Measurements from ENCODE around the gene COL11A2. TPM values are rescaled to one million over a fixed set of nuclear protein-coding genes. Genes with fewer than 3 reads are reported as not detected.

COL11A2 gene
- total and polyA plus RNA-seq, 2 experiments from 2014 or later, result 1.6 to 2.7 TPM

DNA sequence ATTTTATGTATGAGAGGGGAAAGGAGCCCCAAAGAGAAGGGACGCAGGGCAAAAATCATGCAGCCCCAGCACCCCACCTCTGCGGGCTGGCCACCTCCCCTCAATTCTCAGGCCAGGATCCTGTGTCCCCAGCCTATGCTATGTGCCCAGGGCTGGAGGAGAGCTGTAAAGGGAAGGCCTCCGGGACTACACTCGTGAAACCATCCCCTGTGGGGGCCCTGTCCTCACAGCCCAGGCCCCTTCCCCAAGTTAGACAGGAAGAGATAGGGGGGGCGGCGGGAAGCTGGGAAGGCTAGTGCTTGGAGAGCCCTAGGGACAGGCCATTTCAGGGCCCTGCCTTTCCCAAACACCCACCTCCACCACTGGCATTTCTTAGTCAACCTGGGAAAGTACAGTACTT is 1.4 kb upstream of the COL11A2 start:
- H3K4me3 ChIP-seq, result peak overlapping the region; percentile 94
- ATAC-seq (no peak; the same call in 2 of the 3 replicates), DNase-seq (ENCODE audit: low spot score) (no peak)
- TF ChIP-seq NANOG (IDR thresholded peaks at IDR 0.05; ENCODE audit: borderline replicate concordance), result no peak
- TF ChIP-seq CREB1 (CRISPR knock-in tag; IDR thresholded peaks at IDR 0.05; ENCODE audit: low read depth), result no peak
- TF ChIP-seq, protein P1, sequence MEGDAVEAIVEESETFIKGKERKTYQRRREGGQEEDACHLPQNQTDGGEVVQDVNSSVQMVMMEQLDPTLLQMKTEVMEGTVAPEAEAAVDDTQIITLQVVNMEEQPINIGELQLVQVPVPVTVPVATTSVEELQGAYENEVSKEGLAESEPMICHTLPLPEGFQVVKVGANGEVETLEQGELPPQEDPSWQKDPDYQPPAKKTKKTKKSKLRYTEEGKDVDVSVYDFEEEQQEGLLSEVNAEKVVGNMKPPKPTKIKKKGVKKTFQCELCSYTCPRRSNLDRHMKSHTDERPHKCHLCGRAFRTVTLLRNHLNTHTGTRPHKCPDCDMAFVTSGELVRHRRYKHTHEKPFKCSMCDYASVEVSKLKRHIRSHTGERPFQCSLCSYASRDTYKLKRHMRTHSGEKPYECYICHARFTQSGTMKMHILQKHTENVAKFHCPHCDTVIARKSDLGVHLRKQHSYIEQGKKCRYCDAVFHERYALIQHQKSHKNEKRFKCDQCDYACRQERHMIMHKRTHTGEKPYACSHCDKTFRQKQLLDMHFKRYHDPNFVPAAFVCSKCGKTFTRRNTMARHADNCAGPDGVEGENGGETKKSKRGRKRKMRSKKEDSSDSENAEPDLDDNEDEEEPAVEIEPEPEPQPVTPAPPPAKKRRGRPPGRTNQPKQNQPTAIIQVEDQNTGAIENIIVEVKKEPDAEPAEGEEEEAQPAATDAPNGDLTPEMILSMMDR (conservative IDR thresholded peaks at IDR 0.05; ENCODE audit: low read depth in 2 of 2), result no peak
- no peak for TF ChIP-seq ZNF114 (CRISPR knock-in tag; IDR thresholded peaks at IDR 0.05)
- TF ChIP-seq, protein P2, sequence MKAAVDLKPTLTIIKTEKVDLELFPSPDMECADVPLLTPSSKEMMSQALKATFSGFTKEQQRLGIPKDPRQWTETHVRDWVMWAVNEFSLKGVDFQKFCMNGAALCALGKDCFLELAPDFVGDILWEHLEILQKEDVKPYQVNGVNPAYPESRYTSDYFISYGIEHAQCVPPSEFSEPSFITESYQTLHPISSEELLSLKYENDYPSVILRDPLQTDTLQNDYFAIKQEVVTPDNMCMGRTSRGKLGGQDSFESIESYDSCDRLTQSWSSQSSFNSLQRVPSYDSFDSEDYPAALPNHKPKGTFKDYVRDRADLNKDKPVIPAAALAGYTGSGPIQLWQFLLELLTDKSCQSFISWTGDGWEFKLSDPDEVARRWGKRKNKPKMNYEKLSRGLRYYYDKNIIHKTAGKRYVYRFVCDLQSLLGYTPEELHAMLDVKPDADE (IDR thresholded peaks at IDR 0.05), result no peak
- no peak for TF ChIP-seq JUNB (IDR thresholded peaks at IDR 0.05; ENCODE audit: unreplicated experiment)
- TF ChIP-seq ZNF331 (CRISPR knock-in tag; IDR thresholded peaks at IDR 0.05; ENCODE audit: low read depth), result no peak
- no peak for TF ChIP-seq POLR2AphosphoS5 (IDR thresholded peaks at IDR 0.05; ENCODE audit: low read depth)
- TF ChIP-seq STAT1 (IDR thresholded peaks at IDR 0.05; ENCODE audit: unreplicated experiment), result no peak
- TF ChIP-seq EZH2phosphoT487 (IDR thresholded peaks at IDR 0.05; ENCODE audit: unreplicated experiment), result no peak
- TF ChIP-seq, protein P3, sequence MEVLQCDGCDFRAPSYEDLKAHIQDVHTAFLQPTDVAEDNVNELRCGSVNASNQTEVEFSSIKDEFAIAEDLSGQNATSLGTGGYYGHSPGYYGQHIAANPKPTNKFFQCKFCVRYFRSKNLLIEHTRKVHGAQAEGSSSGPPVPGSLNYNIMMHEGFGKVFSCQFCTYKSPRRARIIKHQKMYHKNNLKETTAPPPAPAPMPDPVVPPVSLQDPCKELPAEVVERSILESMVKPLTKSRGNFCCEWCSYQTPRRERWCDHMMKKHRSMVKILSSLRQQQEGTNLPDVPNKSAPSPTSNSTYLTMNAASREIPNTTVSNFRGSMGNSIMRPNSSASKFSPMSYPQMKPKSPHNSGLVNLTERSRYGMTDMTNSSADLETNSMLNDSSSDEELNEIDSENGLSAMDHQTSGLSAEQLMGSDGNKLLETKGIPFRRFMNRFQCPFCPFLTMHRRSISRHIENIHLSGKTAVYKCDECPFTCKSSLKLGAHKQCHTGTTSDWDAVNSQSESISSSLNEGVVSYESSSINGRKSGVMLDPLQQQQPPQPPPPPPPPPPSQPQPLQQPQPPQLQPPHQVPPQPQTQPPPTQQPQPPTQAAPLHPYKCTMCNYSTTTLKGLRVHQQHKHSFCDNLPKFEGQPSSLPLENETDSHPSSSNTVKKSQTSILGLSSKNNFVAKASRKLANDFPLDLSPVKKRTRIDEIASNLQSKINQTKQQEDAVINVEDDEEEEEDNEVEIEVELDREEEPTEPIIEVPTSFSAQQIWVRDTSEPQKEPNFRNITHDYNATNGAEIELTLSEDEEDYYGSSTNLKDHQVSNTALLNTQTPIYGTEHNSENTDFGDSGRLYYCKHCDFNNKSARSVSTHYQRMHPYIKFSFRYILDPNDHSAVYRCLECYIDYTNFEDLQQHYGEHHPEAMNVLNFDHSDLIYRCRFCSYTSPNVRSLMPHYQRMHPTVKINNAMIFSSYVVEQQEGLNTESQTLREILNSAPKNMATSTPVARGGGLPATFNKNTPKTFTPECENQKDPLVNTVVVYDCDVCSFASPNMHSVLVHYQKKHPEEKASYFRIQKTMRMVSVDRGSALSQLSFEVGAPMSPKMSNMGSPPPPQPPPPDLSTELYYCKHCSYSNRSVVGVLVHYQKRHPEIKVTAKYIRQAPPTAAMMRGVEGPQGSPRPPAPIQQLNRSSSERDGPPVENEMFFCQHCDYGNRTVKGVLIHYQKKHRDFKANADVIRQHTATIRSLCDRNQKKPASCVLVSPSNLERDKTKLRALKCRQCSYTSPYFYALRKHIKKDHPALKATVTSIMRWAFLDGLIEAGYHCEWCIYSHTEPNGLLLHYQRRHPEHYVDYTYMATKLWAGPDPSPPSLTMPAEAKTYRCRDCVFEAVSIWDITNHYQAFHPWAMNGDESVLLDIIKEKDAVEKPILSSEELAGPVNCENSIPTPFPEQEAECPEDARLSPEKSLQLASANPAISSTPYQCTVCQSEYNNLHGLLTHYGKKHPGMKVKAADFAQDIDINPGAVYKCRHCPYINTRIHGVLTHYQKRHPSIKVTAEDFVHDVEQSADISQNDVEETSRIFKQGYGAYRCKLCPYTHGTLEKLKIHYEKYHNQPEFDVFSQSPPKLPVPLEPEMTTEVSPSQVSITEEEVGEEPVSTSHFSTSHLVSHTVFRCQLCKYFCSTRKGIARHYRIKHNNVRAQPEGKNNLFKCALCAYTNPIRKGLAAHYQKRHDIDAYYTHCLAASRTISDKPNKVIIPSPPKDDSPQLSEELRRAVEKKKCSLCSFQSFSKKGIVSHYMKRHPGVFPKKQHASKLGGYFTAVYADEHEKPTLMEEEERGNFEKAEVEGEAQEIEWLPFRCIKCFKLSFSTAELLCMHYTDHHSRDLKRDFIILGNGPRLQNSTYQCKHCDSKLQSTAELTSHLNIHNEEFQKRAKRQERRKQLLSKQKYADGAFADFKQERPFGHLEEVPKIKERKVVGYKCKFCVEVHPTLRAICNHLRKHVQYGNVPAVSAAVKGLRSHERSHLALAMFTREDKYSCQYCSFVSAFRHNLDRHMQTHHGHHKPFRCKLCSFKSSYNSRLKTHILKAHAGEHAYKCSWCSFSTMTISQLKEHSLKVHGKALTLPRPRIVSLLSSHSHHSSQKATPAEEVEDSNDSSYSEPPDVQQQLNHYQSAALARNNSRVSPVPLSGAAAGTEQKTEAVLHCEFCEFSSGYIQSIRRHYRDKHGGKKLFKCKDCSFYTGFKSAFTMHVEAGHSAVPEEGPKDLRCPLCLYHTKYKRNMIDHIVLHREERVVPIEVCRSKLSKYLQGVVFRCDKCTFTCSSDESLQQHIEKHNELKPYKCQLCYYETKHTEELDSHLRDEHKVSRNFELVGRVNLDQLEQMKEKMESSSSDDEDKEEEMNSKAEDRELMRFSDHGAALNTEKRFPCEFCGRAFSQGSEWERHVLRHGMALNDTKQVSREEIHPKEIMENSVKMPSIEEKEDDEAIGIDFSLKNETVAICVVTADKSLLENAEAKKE (CRISPR knock-in tag; IDR thresholded peaks at IDR 0.05), result no peak
- no peak for TF ChIP-seq EZH2 (IDR thresholded peaks at IDR 0.05; ENCODE audit: low read depth, unreplicated experiment)
- TF ChIP-seq, protein P4, sequence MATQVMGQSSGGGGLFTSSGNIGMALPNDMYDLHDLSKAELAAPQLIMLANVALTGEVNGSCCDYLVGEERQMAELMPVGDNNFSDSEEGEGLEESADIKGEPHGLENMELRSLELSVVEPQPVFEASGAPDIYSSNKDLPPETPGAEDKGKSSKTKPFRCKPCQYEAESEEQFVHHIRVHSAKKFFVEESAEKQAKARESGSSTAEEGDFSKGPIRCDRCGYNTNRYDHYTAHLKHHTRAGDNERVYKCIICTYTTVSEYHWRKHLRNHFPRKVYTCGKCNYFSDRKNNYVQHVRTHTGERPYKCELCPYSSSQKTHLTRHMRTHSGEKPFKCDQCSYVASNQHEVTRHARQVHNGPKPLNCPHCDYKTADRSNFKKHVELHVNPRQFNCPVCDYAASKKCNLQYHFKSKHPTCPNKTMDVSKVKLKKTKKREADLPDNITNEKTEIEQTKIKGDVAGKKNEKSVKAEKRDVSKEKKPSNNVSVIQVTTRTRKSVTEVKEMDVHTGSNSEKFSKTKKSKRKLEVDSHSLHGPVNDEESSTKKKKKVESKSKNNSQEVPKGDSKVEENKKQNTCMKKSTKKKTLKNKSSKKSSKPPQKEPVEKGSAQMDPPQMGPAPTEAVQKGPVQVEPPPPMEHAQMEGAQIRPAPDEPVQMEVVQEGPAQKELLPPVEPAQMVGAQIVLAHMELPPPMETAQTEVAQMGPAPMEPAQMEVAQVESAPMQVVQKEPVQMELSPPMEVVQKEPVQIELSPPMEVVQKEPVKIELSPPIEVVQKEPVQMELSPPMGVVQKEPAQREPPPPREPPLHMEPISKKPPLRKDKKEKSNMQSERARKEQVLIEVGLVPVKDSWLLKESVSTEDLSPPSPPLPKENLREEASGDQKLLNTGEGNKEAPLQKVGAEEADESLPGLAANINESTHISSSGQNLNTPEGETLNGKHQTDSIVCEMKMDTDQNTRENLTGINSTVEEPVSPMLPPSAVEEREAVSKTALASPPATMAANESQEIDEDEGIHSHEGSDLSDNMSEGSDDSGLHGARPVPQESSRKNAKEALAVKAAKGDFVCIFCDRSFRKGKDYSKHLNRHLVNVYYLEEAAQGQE (IDR thresholded peaks at IDR 0.05; ENCODE audit: unreplicated experiment), result no peak
- no peaks in the 10 kb centered on the region for H3K9me2 ChIP-seq (ENCODE audit: insufficient read depth)
- Mint-ChIP-seq H3K9me3 (no peaks in the 10 kb centered on the region; the same call in 2 of the 3 replicates), H3K4me1 (peaks cover 29% of the 10 kb centered on the region), H3K27ac (no peak overlapping the region), H3K27me3 (ENCODE audit: insufficient read depth, low read depth, poor library complexity) (peaks cover 21% of the 10 kb centered on the region), H3K36me3 (ENCODE audit: low read depth) (peaks cover 23% of the 10 kb centered on the region), H3K4me3 (peak overlapping the region; percentile 67)
- H3K4me2 ChIP-seq, result peak overlapping the region; percentile 100
- H3F3A ChIP-seq (replicated peaks; ENCODE audit: low read depth), result 0 out of 2 replicates have a peak, but pooled peaks cover 7% of the 10 kb centered on the region
- H3K27ac ChIP-seq (ENCODE audit: low read depth), result no peak overlapping the region
- peaks cover 27% of the 10 kb centered on the region for H3K27me3 ChIP-seq (ENCODE audit: insufficient read depth)
- peaks cover 7% of the 10 kb centered on the region for H4K20me1 ChIP-seq (replicated peaks; ENCODE audit: insufficient read depth)
- no peaks in the 10 kb centered on the region; the same call in 1 of the 2 replicates for H3K36me3 ChIP-seq (ENCODE audit: insufficient read depth)
- H2AFZ ChIP-seq, result no peak overlapping the region
- no peaks in the 10 kb centered on the region for H3K79me2 ChIP-seq (replicated peaks; ENCODE audit: insufficient read depth)
- peaks cover 11% of the 10 kb centered on the region for H3K4me1 ChIP-seq (ENCODE audit: insufficient read depth)

All from GM23338 (cell line).